ENCODE data around the gene PTPRG.

- TF ChIP-seq POLR2A (IDR thresholded peaks at IDR 0.05) (no peak), CTCF (IDR thresholded peaks at IDR 0.05 in 4 of 5, conservative IDR thresholded peaks at IDR 0.05 in 1 of 5) (no peak)
These were observed 382.6 kb downstream of the PTPRG start for GRCh38 chr3:61943975-61944374.
